Colonic mucosa (tissue), 4 donors: Measurements from ENCODE around the gene USP25. TPM values are rescaled to one million over a fixed set of nuclear protein-coding genes. Genes with fewer than 3 reads are reported as not detected.

Source experiments
- DNase-seq: peaks from one replicate; pipeline ENCODE4 v3.0.0-alpha.2; 2020
- H3K27ac ChIP-seq: fragments of 200-600 bp; one replicate; pipeline ENCODE4 v1.8.0; 2021
- H3K27me3 ChIP-seq: fragments of 200-600 bp; one replicate; pipeline ENCODE4 v1.8.0; 2021
- H3K36me3 ChIP-seq: fragments of 200-600 bp; one replicate; pipeline ENCODE4 v1.8.0; 2021
- H3K4me1 ChIP-seq: fragments of 200-600 bp; one replicate; pipeline ENCODE4 v1.8.0; 2021; ENCODE audit warnings: mild to moderate bottlenecking
- H3K4me3 ChIP-seq: fragments of 200-600 bp; one replicate; pipeline ENCODE4 v1.8.0; 2021
- H3K9ac ChIP-seq, 2 donors: one replicate each; pipeline ENCODE4 v1.7.0; 2013; ENCODE audit warnings: control low read depth in 2 of 2, low read depth in 2 of 2, low read length in 2 of 2
- H3K9me3 ChIP-seq: fragments of 200-600 bp; one replicate; pipeline ENCODE4 v1.8.0; 2021
- CTCF ChIP-seq: fragments of 200-600 bp; IDR thresholded peaks from one replicate; pipeline ENCODE4 v1.8.0; 2022; ENCODE audit warnings: antibody characterized with exemption, mild to moderate bottlenecking
- intact Hi-C: fragments of 100-400 bp; cut with DNase I; formaldehyde crosslinking; loops from one replicate; pipeline ENCODE4 v1.14.1; 2022
- total RNA-seq, 2 donors: library from RNA; stranded (reverse); fragmentation: NEBNext Ultra II Directional in 1 of 2; extraction: Animal tissue kit (Norgen Biotek cat#: 25700) in 1 of 2; gene quantifications; one replicate each; pipeline ENCODE4 v1.2.1, GENCODE V29; 2021
- donor health status: healthy.
- donor health status: DM: no; HTN: no; CAD: no.
- donor health status: DM: no; HTN: no; CAD: no.

USP25 gene
- total RNA-seq, 2 donors from 2014 or later = 30.5 to 46.7 TPM

- intact Hi-C loops = no loop called here
- TF ChIP-seq CTCF = no peak
- no peak for DNase-seq
- H3K27ac ChIP-seq = no peak overlapping the region
- no peaks in the 10 kb centered on the region for H3K9me3 ChIP-seq
- H3K4me3 ChIP-seq = no peak overlapping the region
- H3K9ac ChIP-seq = no peak overlapping the region
- no peaks in the 10 kb centered on the region for H3K4me1 ChIP-seq
- no peaks in the 10 kb centered on the region for H3K27me3 ChIP-seq
- peaks cover 5% of the 10 kb centered on the region for H3K36me3 ChIP-seq
Observed at GRCh38 chr21:15775981-15776380, 46.2 kb downstream of the USP25 start.

- no peaks in the 10 kb centered on the region for H3K9me3 ChIP-seq
- no peaks in the 10 kb centered on the region for H3K27me3 ChIP-seq
- H3K4me1 ChIP-seq = no peaks in the 10 kb centered on the region
- DNase-seq = no peak
- no peak overlapping the region for H3K27ac ChIP-seq
- H3K36me3 ChIP-seq = peaks cover 5% of the 10 kb centered on the region
- TF ChIP-seq CTCF = no peak
- intact Hi-C loops = no loop called here
- H3K4me3 ChIP-seq = no peak overlapping the region
- H3K9ac ChIP-seq = no peak overlapping the region
Observed at GRCh38 chr21:15776818-15777217, 47.0 kb downstream of the USP25 start.

- Histone ChIP-seq H3K4me1 (no peaks in the 10 kb centered on the region), H3K27me3 (no peaks in the 10 kb centered on the region), H3K4me3 (no peak overlapping the region), H3K9ac (no peak overlapping the region), H3K36me3 (peaks cover 5% of the 10 kb centered on the region), H3K27ac (no peak overlapping the region), H3K9me3 (no peaks in the 10 kb centered on the region)
- no peak for DNase-seq
- intact Hi-C loops = no loop called here
- no peak for TF ChIP-seq CTCF
Observed at GRCh38 chr21:15781986-15782385, 52.2 kb downstream of the USP25 start.

- H3K27ac ChIP-seq = no peak overlapping the region
Observed at GRCh38 chr21:15788847-15789523, 59.2 kb downstream of the USP25 start.

GRCh38 chr21:15793109-15793508 lies 63.3 kb downstream of the USP25 start:
- Histone ChIP-seq H3K9me3 (no peaks in the 10 kb centered on the region), H3K27me3 (no peaks in the 10 kb centered on the region), H3K4me3 (no peak overlapping the region), H3K36me3 (no peaks in the 10 kb centered on the region), H3K4me1 (peaks cover 3% of the 10 kb centered on the region), H3K9ac (no peak overlapping the region), H3K27ac (no peak overlapping the region)
- no peak for DNase-seq
- no peak for TF ChIP-seq CTCF
- intact Hi-C loops = no loop called here

More at GRCh38 chr21:15788847-15789523, 59.2 kb downstream of the USP25 start:
- H3K9me3 ChIP-seq = no peaks in the 10 kb centered on the region
- DNase-seq = no peak
- H3K9ac ChIP-seq = no peak overlapping the region
- no peaks in the 10 kb centered on the region for H3K4me1 ChIP-seq
- no peaks in the 10 kb centered on the region for H3K36me3 ChIP-seq
- no peaks in the 10 kb centered on the region for H3K27me3 ChIP-seq
- H3K4me3 ChIP-seq = no peak overlapping the region
- intact Hi-C loops = no loop called here
- no peak for TF ChIP-seq CTCF
